ENCODE measurements around the gene ANKRD13A. TPM values are rescaled to one million over a fixed set of nuclear protein-coding genes. Genes with fewer than 3 reads are reported as not detected.
"Not testable (repeated sequence)": the region's sequence is repeated elsewhere in the genome, so short reads cannot be mapped to it uniquely, and the experiment has no call there.

ANKRD13A gene
- total and polyA plus RNA-seq, 2 donors from 2014 or later = 23.2 to 68.0 TPM

GRCh38 chr12:110084314-110085015 is 85.2 kb downstream of the ANKRD13A start:
- DNase-seq = no peak
- Histone ChIP-seq H3K27ac (ENCODE audit: low read depth in 2 of 2, low read length in 2 of 2) (no peak overlapping the region), H3K27me3 (ENCODE audit: control insufficient read depth, insufficient read depth, low read length) (no peaks in the 10 kb centered on the region), H3K9ac (ENCODE audit: low read length in 3 of 3) (no peak overlapping the region), H3K9me3 (ENCODE audit: control insufficient read depth in 2 of 3, insufficient read depth in 1 of 3, low read length in 3 of 3) (no peaks in the 10 kb centered on the region), H3K4me3 (ENCODE audit: low read length in 3 of 3) (no peak overlapping the region), H3K36me3 (ENCODE audit: control insufficient read depth in 2 of 3, insufficient read depth in 3 of 3, low read length in 3 of 3) (no peaks in the 10 kb centered on the region), H3K4me1 (ENCODE audit: control insufficient read depth in 2 of 3, insufficient read depth in 2 of 3, low read depth in 1 of 3, low read length in 3 of 3) (no peaks in the 10 kb centered on the region)
- intact Hi-C loops (cut with DNase I) = no loop called here
- TF ChIP-seq CTCF (IDR thresholded peaks at IDR 0.05; ENCODE audit: borderline replicate concordance, extremely low read depth, insufficient read depth) = no peak
- no peak for FAIRE-seq

GRCh38 chr12:110088216-110088615 is 89.0 kb downstream of the ANKRD13A start:
- H3K36me3 ChIP-seq (ENCODE audit: control insufficient read depth in 2 of 3, insufficient read depth in 3 of 3, low read length in 3 of 3); H3K27me3 ChIP-seq (ENCODE audit: control insufficient read depth, insufficient read depth, low read length); intact Hi-C loops (cut with DNase I); H3K4me3 ChIP-seq (ENCODE audit: low read length in 3 of 3); H3K9me3 ChIP-seq (ENCODE audit: control insufficient read depth in 2 of 3, insufficient read depth in 1 of 3, low read length in 3 of 3); FAIRE-seq; H3K9ac ChIP-seq (ENCODE audit: low read length in 3 of 3); DNase-seq; H3K4me1 ChIP-seq (ENCODE audit: control insufficient read depth in 2 of 3, insufficient read depth in 2 of 3, low read depth in 1 of 3, low read length in 3 of 3); H3K27ac ChIP-seq (ENCODE audit: low read depth in 2 of 2, low read length in 2 of 2): not testable (repeated sequence)

GRCh38 chr12:110088936-110089335 is 89.7 kb downstream of the ANKRD13A start:
- no peak for TF ChIP-seq CTCF (IDR thresholded peaks at IDR 0.05; ENCODE audit: borderline replicate concordance, extremely low read depth, insufficient read depth)
- DNase-seq (no peak), FAIRE-seq (no peak)
- Histone ChIP-seq H3K4me3 (ENCODE audit: low read length in 3 of 3) (no peak overlapping the region), H3K27me3 (ENCODE audit: control insufficient read depth, insufficient read depth, low read length) (no peaks in the 10 kb centered on the region), H3K9me3 (ENCODE audit: control insufficient read depth in 2 of 3, insufficient read depth in 1 of 3, low read length in 3 of 3) (no peaks in the 10 kb centered on the region), H3K4me1 (ENCODE audit: control insufficient read depth in 2 of 3, insufficient read depth in 2 of 3, low read depth in 1 of 3, low read length in 3 of 3) (no peaks in the 10 kb centered on the region), H3K27ac (ENCODE audit: low read depth in 2 of 2, low read length in 2 of 2) (no peak overlapping the region), H3K36me3 (ENCODE audit: control insufficient read depth in 2 of 3, insufficient read depth in 3 of 3, low read length in 3 of 3) (no peaks in the 10 kb centered on the region), H3K9ac (ENCODE audit: low read length in 3 of 3) (no peak overlapping the region)
- intact Hi-C loops (cut with DNase I) = no loop called here

Other genes with a start within 250 kb of the ANKRD13A start
- gene TRPV4, start 166.0 kb upstream of the ANKRD13A start, total RNA-seq = 6.0 TPM
- gene TRPV4, start 166.0 kb upstream of the ANKRD13A start, polyA plus RNA-seq (ENCODE audit: insufficient read depth, low read depth, low replicate concordance) = 24.5 TPM
- gene GLTP, start 118.9 kb upstream of the ANKRD13A start, total RNA-seq = 45.9 TPM
- 56.4 TPM for gene GLTP, start 118.9 kb upstream of the ANKRD13A start, polyA plus RNA-seq (ENCODE audit: insufficient read depth, low read depth, low replicate concordance)
- 16.2 TPM for gene TCHP, start 99.2 kb upstream of the ANKRD13A start, total RNA-seq
- 6.0 TPM for gene TCHP, start 99.2 kb upstream of the ANKRD13A start, polyA plus RNA-seq (ENCODE audit: insufficient read depth, low read depth, low replicate concordance)
- gene GIT2, start 3.1 kb upstream of the ANKRD13A start, total RNA-seq = 46.2 TPM
- 10.4 TPM for gene GIT2, start 3.1 kb upstream of the ANKRD13A start, polyA plus RNA-seq (ENCODE audit: insufficient read depth, low read depth, low replicate concordance)
- gene C12orf76, start 49.1 kb downstream of the ANKRD13A start, total RNA-seq = 14.6 TPM
- 15.8 TPM for gene C12orf76, start 49.1 kb downstream of the ANKRD13A start, polyA plus RNA-seq (ENCODE audit: insufficient read depth, low read depth, low replicate concordance)
- 16.6 TPM for gene IFT81, start 124.9 kb downstream of the ANKRD13A start, total RNA-seq
- gene IFT81, start 124.9 kb downstream of the ANKRD13A start, polyA plus RNA-seq (ENCODE audit: insufficient read depth, low read depth, low replicate concordance) = 6.5 TPM